ENCODE results near the gene INHBB.

GRCh38 chr2:120332384-120332783 is 13.6 kb upstream of the INHBB start:
- TF ChIP-seq TAF1 (IDR thresholded peaks at IDR 0.05; ENCODE audit: low read depth, low read length) (no peak), POLR2A (IDR thresholded peaks at IDR 0.05; ENCODE audit: low read depth, low read length) (no peak), POLR2AphosphoS5 (IDR thresholded peaks at IDR 0.05; ENCODE audit: low read depth, low read length) (no peak), SPI1 (IDR thresholded peaks at IDR 0.05; ENCODE audit: low read depth, low read length) (no peak), POU2F2 (IDR thresholded peaks at IDR 0.05; ENCODE audit: low read depth, low read length) (no peak), PAX5 (IDR thresholded peaks at IDR 0.05; ENCODE audit: insufficient read depth, low read length, severe bottlenecking) (no peak)

All from GM12891 (cell line).